ENCODE results near the gene RSAD2. TPM values are rescaled to one million over a fixed set of nuclear protein-coding genes. Genes with fewer than 3 reads are reported as not detected.

The RSAD2 gene
- total RNA-seq, 1 donor from 2014 or later: 4.6 TPM

DNA sequence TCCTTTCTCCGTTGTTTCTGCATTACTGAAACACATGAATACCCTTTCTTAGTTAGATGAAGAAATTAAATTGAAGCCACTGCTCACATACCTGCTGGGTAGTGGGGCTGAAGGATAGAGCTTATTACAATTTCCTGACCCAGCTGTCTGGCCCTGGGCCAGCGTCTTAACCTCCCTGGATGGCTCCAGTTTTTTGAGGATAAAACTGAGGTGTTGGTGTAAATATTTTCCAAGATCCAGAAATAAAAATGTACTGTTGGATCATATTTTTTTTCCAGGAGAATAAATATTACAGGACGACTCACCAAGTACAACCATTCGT, 43.1 kb downstream of the RSAD2 start:
- no peak for DNase-seq (ENCODE audit: low spot score)
- intact Hi-C loops (cut with DNase I): loop anchor here (2.0 kb wide), 1 partner anchor 62 kb away; no protein-coding TSS in a partner anchor

DNA sequence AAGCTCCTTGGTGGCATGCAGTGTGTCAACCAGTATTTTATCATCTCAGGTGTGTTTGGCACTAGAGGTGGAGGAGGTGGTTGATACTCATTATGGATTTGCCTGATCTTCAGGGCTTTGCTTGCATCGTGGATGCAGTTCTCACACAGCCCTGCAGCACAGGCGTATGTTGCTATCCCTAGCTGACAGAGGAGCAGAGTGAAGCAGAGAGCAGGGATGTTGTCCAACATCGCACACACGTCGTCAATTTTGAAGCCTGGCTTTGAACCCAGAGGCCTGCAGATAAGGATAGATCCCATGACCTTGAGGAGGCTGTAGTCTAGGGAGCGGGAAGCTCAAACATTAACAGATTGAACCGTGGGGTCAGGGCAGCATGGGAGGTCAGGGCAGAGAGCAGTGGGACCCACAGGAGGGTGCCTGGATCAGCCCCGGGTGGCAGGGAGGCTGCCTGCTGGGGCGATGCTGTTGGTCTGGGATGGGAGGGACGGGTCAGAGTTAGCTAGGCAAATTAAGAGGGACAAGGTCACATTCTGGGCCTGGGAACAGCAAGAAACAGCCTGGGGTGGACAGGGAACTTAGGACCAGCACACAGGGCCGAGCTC, 43.8 kb downstream of the RSAD2 start:
- intact Hi-C loops (cut with DNase I): loop anchor here (2.0 kb wide), 1 partner anchor 61 kb away; no protein-coding TSS in a partner anchor
- no peak for DNase-seq (ENCODE audit: low spot score)

DNA sequence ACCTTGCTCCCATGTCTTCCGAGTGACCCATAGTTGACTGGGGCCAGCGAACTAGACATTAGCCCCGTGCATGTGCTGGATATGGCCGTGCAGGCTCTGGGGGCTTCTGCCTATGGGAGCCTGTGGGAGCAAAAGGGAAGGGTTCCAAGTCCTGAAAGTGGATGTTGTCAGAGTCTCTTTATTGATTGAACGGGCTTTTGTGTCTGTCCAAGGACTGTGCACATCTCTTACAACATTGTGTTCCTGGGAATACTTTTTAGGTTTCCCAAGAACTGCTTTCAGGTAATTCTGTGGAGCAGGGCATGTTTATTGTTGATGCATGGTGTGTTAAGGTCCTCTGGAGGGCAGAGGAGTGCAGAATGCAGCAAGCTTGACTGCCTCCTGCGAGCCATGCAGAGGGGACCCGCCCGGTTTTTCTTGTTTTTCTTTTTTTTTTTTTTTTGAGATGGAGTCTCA, 44.7 kb downstream of the RSAD2 start:
- intact Hi-C loops (cut with DNase I): no loop called here

DNA sequence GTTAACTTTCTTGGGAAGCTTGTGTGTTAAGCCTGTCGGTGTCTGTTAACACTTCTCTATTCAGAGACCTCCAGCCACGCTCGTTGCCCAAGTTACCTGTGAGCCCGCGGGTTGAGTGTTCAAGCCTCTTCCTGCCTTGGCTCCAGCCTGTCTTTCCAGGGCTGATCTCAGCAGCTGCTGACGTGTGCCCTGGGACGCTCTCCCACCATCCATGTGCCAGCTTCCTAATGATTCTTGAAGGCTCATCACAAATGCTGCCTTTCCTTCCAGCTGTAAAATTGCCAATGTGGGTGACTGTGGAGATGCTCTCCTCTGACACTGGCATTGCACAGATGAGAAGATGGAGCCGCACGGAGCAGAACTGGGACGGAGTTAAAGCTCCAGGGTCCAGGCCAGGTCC, 45.7 kb downstream of the RSAD2 start:
- no peak for DNase-seq (ENCODE audit: low spot score)
- intact Hi-C loops (cut with DNase I): no loop called here

More for the DNA sequence above, 44.7 kb downstream of the RSAD2 start:
- DNase-seq (ENCODE audit: low spot score): no peak

DNA sequence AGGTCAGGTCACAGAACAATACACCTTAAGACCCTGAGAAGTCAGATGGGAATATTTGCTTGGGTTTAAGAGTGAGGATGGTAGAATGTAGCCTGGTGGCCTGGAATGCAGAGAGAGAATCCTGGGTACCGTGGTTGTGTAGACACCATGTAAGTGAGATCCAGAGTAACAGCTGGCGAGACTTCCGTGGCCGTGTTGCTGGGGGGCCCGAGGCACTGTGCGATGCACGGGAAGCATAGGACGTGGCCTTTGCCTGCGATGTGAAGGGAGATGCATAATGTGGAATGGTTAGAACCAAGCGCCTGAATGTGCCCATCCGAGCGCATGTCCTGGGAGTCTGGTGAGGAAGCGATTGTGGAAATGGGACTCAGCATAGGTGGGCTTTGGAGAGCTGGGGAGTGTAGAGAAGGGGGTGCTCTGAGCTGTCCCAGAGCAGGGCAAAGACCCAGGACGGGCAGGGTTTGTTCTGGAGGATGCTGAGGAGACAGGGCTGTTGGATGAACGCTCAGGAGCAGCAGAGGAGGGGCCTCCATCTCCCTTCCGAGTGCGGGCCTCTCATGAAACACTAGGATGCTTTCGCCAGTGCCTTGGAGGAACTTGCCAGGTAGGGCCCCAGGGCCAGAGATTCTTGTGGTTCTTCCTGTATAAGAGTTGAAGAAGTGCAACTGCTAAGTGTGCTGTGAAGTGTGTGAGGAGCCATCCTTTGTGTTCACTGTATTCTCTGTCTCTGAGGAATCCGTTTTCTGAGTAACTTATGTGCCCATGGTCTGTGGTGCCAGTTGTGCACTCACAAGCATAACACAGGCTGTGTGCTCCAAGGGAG, 46.7 kb downstream of the RSAD2 start:
- no peak for DNase-seq (ENCODE audit: low spot score)
- intact Hi-C loops (cut with DNase I): no loop called here

DNA sequence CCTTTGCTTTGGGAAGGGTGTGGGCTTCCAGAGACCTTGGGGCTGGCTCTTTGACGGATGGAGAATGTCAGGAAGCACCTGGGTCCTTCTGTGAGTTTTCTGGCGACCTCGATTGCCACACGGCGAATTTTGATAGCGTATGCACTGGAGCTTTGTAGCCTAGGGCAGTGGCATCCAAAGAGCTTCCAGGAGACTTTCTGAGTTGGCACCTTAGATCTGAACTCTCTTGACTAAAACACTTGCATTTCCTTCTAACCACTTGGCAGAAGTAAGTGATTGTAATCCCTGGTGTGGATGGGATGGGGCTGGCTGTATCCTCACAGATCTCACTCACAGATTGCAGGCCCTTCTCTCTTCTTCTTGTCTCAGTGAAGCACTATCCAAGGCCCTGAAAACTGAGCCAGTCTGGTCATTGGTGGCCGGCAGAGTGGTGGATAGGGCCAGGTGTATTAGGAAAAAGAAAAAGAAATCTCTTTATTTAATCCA, 47.4 kb downstream of the RSAD2 start:
- no peak for DNase-seq (ENCODE audit: low spot score)
- intact Hi-C loops (cut with DNase I): loop anchor here (5.0 kb wide), 1 partner anchor 42 kb away; no protein-coding TSS in a partner anchor

DNA sequence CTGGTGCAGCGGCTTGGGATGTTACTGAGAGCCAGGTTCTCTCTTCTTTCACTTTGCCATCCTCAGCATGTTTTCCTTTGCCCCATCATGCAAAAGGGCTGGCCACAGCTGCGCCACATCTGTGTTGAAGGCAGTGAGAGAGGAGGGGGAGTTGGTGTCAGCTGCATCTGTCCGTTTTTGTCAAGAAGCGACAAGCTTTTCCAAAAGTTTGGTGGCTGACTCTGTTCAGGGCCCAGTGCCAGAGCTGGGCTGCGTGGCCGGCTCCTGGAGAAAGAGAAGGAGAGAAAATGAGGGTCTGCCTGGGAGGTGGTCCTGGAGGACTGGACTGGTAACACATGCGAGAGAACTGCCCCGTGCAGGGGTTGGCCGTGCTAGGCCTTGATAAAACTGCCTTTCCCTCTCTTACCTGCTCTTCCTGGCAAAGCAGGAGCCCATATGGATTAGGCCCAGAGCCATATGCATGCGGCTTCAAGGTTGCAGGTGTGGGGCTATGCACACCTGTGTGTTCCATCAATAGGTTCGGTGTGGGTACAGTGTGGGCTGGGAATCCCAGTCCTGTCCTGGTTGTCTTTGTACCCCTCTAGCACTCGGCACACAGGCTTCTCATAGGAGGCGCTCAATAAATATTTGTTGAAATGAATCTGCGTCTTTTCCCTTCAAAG, 48.6 kb downstream of the RSAD2 start:
- DNase-seq (ENCODE audit: low spot score): no peak
- intact Hi-C loops (cut with DNase I): loop anchor here (5.0 kb wide), 1 partner anchor 41 kb away; no protein-coding TSS in a partner anchor

DNA sequence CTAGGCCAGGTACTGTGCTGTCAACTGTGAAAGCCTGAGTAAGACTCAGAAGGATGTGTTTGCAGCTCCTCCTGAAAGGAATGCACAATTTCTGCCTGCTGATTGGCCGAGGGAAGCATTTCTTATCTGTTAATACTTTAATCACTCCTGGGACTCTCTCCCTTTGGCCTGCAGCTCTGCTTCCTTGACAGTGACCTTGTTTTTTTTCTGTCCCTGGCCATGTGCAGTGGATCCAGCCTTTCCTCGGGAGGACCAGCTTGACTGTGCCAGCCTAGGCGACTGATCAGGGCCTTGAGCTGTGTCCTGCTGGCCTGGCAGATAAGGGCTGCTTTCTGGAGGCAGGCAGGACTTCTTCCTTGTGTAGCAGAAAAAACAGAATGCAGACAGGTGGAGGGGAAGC, 49.6 kb downstream of the RSAD2 start:
- intact Hi-C loops (cut with DNase I): loop anchor here (5.0 kb wide), 1 partner anchor 40 kb away; no protein-coding TSS in a partner anchor
- no peak for DNase-seq (ENCODE audit: low spot score)

DNA sequence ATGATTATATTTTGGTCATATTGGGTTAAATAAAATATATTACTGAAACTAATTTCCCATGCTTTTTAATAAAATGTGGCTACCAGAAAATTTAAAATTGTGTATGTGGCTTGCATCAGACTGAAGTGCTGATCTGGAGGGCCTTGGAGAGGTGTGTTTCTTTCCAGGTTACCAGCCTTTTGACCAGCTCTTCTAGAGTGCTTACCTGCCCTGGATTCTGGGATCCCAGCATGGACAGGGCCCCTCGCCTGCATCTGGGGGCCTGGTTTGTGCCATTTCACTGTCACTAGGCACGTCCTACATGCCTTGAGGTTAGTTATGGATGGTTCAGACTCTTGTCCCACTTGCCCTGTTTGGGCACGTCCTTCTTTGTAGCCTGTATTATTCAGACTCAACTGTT, 50.2 kb downstream of the RSAD2 start:
- intact Hi-C loops (cut with DNase I): loop anchor here (5.0 kb wide), 1 partner anchor 40 kb away; no protein-coding TSS in a partner anchor
- DNase-seq (ENCODE audit: low spot score): no peak

DNA sequence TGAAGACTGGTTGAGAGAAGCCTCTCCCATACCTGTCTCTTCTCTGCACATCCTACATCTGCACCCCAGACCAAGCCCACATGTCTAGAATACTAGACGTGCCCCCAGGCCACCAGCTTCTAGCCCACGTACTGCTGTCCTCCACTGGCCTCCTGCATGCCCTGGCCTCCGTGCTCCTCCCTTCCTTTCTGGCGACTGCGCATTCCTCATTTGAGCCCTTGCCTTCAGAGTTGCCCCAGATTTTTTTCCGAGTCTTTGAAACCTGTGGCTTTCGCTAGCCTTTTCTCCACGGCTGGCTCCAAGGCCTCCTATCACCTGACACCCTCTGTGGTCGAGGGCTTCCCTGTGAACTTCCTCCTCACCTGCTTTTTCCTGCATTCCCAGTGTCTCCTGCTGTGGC, 50.9 kb downstream of the RSAD2 start:
- no peak for DNase-seq (ENCODE audit: low spot score)
- intact Hi-C loops (cut with DNase I): loop anchor here (5.0 kb wide), 1 partner anchor 39 kb away; no protein-coding TSS in a partner anchor

DNA sequence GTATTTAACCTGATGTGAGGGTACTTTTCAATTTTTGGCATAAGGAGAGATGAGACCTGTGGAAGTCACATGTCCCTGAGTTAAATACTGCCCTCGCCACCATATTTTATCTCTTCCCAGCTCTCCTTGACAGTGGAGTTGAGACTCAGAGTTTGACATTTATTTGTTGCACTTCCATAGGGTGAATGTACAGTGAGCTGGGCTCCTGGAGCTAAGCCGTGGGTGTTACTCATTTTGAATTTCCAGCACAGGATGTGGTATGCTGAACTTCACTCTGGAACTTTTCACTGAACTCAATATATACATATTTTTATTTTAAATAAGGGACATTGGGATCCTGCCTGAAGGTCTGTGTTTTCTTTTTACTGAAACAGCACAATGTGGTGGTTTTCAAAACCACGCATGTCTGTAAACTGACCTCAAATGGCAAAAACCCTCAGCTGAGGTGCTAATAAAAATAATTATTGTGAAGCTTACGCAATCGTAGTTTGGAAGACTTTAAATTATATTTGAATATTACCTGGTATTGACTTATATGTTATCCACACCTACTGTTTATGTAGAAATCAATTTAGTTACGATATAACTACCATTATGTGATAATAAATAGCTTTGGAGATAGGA, 51.7 kb downstream of the RSAD2 start:
- intact Hi-C loops (cut with DNase I): loop anchor here (5.0 kb wide), 1 partner anchor 38 kb away; no protein-coding TSS in a partner anchor

DNA sequence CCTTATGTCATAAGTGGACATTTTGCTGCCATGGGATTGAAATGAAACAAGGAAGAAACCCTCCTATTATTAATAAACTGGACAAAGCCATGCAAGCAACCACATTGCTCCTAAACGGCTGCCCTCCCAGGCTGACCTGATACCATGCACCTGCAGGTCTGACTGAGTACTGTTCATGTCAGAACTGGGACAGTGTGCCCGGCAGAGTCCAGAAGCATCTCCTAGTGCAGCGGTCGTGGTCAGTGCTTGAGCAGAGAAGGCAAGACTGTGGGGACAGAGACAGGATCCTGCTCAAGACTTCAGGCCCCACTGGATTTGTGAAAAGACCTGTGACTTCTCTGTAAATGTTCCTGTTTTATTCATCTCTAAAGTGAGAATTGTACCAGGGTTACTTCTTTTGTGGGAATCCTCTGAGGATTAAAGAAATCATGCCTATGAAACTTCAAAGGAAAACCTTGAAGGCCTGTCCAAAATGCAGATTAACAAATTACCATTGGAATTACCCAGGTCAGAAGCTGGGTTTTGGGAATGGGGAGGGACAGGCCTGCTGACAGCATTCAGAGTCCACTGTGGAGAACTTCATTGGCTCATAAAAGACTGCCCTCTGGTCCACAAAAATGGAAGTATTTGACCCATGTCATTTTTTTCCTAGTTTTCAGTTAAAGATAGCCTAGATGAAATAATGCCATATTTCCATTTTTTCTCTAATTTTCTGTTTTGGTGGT, 53.5 kb downstream of the RSAD2 start:
- DNase-seq (ENCODE audit: low spot score): no peak
- intact Hi-C loops (cut with DNase I): no loop called here

More for the DNA sequence above, 51.7 kb downstream of the RSAD2 start:
- no peak for DNase-seq (ENCODE audit: low spot score)

DNA sequence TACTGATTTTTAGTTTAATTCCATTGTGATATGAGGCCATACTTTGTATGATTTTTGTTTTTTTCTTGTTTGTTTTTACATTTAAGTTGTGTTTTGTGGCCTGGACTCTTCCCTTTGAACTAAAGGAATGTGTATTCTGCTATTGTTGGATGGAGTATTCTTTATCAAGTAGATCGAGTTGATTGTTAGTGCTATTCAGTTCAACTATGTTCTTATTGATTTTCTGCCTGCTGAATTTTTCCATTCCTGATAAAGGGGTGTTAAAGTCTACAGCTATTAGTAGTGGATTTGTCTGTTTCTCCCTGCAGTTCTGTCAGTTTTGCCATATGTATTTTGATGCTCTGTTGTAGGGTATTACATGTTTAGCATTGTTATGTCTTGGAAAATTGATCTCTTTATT, 54.2 kb downstream of the RSAD2 start:
- intact Hi-C loops (cut with DNase I): no loop called here

DNA sequence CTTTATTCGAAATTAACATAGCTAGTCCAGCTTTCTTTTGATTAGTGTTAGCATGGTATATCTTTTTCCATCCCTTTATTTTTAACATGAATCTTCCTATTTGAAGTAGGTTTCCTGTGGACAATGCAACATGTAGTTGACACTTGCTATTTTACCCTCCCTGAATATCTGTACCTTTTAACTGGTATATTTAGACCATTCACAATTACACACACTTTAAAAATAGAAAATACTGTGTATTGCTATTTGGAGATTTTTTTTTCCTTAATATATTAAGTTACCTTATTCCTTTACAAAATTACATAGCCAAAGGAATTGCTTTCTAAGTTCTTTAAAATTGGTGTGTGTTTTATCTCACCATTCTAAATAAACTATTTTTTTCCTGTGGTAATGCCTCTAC, 54.6 kb downstream of the RSAD2 start:
- intact Hi-C loops (cut with DNase I): no loop called here
- no peak for DNase-seq (ENCODE audit: low spot score)

More for the DNA sequence above, 54.2 kb downstream of the RSAD2 start:
- no peak for DNase-seq (ENCODE audit: low spot score)

DNA sequence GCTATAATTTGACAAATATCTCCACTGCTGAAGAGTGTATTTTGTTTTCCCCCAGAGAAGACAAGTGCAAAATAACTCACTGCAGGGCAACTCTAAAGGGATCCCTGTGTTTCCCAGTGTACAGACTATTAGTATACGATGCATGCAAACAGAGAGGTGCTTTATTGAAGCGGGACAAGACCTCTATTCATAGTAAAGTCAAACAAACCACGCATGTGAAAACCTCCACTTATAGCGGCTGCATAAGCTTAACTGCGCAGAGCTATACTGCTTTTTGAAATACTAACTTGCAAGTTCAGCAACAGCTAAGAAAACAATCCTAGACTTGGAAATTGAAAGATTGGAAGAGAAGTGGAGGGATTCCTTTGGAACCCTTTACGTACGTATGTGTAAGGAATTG, 55.3 kb downstream of the RSAD2 start:
- intact Hi-C loops (cut with DNase I): no loop called here
- DNase-seq (ENCODE audit: low spot score): no peak

DNA sequence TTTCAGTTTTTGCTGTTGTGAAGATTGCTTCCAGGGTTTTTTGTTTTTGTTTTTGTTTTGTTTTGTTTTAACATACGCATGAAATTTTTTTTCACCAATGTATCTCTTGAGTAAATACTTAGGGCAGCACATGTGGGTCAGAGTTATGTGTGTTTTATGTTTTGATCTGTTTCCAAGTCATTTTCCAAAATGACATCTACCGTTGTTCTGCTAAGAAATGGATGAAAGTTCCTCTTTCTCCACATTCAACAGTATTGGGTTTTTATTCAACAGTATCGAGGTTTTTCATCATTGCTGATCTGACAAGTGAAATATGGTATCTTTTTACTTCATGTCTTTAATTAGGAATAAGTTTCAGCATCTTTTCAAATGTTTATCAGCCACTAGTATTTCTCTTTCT, 56.3 kb downstream of the RSAD2 start:
- DNase-seq (ENCODE audit: low spot score): no peak
- intact Hi-C loops (cut with DNase I): no loop called here

DNA sequence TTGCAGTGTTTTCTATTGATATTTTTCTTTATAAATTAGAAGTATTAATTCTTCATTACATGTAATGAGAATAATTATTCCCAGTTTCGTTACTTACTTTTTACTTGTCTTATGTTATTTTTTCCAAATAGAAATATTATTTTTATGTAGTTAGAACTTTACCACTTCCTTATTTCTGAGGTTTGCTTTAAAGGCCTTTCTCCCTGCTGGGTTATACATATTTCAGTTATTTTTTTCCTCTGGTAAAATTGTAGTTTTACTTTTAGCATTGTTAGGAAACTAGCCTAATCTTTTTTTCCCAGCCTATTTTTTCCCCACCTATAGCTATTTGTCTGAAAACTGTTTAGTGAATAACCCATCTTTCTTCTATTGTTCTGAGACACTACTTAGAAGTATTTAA, 56.8 kb downstream of the RSAD2 start:
- intact Hi-C loops (cut with DNase I): no loop called here

DNA sequence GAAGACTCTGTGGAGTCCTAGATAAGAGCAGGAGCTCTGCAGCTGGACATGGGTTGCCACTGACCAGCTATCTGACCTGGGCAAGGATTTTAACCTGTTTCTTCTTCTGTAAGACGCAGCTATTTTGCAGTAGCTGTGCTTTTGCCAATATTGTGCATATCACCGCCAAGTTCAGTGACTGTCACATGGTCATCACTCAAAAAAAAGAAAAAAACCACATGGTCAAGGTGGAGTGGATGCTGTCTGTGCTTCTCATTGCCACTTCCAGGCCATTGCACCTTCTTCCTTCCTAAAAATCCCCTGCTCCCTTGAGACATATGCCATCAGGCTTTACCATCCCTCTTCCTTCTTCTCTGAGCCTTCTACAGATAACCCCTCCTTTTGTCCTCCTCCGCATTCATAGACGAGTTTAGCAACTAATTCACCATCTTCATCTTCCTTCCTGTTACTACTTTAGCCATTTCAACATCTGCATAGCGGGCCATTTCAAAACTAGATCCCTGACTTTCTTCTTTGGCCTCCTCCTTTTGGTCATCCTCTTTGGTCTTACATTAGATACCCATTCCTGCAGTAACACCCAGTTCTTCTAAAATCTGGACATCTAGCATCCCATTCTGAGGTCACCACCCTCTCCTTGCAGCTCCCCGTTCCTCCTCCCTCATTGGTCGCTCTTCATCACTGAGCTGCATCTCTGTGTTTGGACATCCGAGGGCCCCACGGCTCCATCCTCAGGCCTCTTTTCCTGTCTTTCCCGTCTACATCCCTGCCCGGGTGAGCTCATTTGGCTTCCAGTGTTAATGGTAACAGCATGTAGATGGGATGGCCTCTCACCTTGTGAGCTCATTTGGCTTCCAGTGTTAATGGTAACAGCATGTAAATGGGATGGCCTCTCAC, 57.4 kb downstream of the RSAD2 start:
- intact Hi-C loops (cut with DNase I): no loop called here
- DNase-seq (ENCODE audit: low spot score): no peak

More for the DNA sequence above, 56.8 kb downstream of the RSAD2 start:
- DNase-seq (ENCODE audit: low spot score): no peak

Measured in cardiac septum (tissue), 1 donor.